HG03095 (cell line): Measurements from ENCODE around the gene FOXA3.
"Not testable (repeated sequence)": the region's sequence is repeated elsewhere in the genome, so short reads cannot be mapped to it uniquely, and the experiment has no call there.

ENCODE experiments used
- ATAC-seq: cut with Tn5 transposase; IDR thresholded peaks from one replicate; pipeline ENCODE4 v1.9.1; 2021; ENCODE audit warnings: moderate library complexity; ENCODE audit not compliant: unreplicated experiment

Gene FOXA3

DNA sequence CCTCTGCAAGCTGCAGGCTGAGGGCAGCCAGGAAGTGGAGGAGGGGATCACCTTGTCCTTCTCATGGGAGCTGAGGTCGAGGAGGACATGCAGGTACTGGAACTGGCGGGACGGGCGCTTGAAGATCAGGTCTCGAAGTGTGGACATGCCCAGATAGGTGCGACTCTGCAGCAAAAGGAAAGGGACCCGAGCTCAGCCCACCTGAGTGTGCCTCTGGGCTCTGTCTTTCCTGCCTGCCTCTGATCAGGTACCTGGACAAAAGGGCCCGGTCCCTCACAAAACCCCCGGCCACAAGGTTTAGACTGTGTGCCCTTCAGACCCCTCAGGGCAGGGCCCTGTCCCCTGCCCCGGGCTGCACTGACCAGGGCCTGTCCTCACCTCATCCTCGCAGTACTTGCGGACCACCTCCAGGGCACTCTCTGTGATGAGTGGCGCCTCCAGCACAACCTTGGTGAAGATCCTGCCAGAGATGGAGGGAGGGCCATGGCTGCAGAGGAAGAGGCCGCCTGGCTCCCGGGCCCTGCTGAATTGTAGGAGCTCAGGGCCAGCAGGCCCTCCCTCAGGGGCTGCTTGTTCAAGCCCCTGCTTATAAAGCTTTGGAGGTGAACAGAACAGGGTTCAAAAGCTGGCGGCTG lies 36.5 kb upstream of the FOXA3 start:
- ATAC-seq: no peak

- no peak for ATAC-seq
Measured at GRCh38 chr19:45828523-45828922, 35.6 kb upstream of the FOXA3 start.

DNA sequence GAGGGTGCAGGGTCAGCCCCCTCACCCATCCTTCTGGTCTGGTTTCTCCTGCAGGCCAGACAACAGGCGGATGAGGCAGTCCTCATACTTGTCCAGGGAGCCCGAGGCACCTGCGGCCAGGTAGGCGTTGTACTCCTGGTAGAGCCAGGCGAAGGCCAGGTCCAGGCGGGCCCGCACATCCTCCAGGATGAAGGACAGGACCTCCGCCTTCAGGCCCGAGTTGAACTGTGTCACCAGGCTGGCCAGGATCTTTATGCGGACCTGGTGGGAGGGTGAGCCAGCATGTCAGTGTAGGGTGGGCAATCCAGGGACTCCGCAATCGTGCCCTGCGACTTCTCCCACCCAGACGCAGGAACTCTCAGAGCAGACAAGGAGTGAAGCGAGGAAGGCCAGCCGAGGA lies 35.2 kb upstream of the FOXA3 start:
- no peak for ATAC-seq

DNA sequence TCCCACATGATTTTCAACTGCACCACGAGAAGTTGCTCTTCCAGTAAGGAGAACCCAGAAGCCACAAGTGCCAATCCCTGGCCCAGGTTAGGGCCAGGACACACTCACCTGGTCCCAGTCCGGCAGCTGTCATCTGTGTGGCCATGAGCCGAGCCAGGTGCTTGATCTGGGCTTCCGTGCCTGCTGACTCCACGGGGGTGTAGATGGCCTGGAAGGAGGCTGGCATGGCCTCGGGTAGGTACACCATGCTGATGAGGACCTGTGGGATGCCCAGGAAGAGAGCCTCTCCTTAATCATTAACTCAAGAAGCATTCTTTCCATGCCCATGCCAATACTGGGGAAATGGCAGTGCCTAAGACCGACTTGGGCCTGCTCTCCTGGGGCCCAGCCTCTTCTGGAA lies 29.2 kb upstream of the FOXA3 start:
- no peak for ATAC-seq

DNA sequence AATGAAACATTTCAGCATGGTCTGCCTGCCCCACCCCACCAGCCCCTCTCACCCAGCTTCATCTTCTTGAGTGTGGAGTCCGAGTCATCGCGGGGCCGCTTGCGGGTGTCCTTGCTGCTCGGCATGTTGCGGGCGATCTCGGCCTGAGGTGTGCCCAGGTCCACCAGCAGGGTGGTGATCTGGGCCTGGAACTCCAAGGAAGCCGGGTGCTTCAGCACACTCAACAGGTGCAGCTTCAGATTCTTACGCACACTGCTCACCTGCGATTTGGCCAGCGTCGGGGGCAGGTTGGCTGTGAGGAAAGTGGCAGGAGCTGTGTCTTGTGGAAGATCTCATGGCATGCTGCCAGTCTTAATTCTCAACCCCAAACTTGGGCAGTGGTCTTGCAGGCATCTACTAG lies 21.9 kb upstream of the FOXA3 start:
- ATAC-seq: no peak

DNA sequence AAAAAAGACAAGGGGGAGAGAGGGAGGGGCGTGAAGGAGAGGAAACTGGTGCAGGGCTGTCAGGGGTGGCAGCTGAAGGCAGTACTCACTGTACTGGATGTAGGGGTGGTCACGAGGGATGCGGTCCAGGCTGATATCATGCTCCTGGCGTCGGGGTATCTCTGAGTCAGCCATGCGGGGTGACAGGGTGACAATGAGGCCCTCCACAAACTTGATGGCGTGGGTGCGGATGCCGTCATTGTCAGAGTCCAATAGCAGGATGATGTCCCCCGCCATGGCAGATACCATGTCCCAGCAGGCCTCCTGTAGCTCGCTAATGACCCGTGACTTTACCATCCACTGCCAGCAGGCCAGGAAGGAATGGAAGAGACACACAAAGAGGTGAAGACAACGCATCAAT lies 16.5 kb upstream of the FOXA3 start:
- ATAC-seq: no peak

DNA sequence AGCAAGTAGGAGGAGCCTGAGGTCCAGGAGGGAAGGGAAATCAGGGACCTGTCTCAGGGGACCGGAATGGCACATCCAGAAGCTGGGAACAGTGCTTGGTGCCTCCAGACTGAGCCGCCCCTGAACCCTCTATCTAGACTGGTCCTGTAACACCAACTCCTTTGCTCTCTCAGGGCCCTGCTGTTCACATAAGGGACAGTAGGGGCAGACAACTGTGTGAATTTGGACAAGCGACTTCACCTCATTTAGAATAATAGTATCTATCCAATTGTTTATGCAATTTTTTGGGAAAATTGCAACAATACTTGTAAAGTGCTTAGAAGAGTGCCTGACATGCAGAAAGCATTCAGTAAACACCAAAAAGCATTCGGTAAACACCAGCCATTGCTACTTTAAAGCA lies 15.2 kb upstream of the FOXA3 start:
- ATAC-seq: no peak

GRCh38 chr19:45852145-45852750 lies 11.9 kb upstream of the FOXA3 start:
- no peak for ATAC-seq

DNA sequence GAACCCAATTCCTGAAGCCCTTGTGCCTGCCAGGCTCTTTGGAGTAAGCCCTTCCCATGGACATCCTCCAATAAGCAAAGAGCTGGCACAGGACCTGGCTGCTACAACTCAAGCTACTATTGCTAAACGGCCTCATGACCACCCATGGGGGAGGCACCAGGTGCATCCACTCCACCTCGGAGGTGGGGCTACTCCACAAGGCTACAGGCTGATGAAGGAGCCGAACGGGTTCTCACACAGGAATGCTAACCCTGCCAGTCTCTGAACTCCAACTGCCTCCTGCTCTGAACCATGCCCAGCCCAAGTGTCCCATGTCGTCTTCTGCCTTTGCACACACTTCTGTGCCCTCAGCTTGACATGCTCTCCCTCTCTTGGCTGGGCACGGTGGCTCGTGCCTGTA lies 11.1 kb upstream of the FOXA3 start:
- no peak for ATAC-seq

DNA sequence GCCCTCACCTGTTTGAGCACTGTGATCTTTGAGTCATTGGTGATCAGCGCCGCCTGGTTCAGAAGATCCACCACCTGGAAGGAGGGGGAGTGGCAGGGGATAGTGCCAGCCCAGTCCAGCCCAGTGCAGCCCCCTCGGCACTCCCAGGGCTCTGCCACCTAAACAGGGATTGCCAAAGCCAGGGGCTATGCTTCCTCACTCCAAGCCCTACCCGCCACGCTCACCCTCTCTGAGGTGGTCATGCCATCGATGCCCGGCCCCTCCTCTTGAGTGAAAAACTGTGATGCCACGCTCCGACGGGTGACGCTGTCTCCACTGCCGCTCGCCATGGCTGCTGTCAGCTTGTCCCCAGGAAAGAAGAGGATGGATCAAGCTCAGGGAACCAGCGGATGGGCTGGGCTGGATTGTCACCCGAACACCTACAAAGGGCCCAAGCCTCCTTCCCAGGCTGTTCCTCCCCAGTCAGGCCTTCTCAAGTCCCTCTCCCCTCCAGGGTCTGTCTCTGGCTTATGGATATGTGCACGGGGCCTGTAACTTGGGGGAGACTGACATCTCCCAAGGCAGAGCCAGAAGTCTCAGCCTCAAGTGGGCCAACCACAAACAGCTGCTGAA lies 9.9 kb upstream of the FOXA3 start:
- no peak for ATAC-seq

- no peak for ATAC-seq
Measured at GRCh38 chr19:45860359-45861259, 3.5 kb upstream of the FOXA3 start.

- no peak for ATAC-seq
Measured at GRCh38 chr19:45862271-45862563, 1.9 kb upstream of the FOXA3 start.

- peak; percentile 85 for ATAC-seq
Measured at GRCh38 chr19:45862564-45863334, 1.4 kb upstream of the FOXA3 start, which contains the start of gene SYMPK. TSS of gene SYMPK (minus strand) at chr19:45863147. CDS start at chr19:45854495, 8,652 bp downstream.

DNA sequence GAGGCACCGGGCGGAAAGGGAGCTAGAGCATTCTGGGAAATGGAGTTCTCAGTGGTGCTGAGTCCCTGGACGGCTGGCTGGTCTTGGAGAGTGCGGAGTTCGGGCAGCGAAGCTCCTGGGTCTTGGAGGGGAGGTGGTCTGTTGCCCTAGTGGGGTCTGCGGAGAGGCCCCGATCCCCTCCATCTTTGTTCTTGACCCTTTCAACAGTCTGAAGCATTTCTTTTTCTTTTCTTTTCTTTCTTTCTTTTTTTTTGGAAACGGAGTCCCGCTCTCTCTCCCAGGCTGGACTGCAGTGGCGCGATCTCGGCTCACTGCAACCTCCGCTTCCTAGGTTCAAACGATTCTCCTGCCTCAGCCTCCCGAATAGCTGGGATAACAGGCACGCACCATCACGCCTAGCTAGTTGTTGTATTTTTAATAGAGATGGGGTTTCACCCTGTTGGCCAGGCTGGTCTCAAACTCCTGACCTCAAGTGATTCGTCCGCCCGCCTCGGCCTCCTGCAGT lies 739 bp upstream of the FOXA3 start:
- no peak for ATAC-seq

- ATAC-seq: no peak
Measured at GRCh38 chr19:45864629-45865082, 530 bp downstream of the FOXA3 start.

GRCh38 chr19:45865269-45865948 lies 1.3 kb downstream of the FOXA3 start:
- no peak for ATAC-seq

DNA sequence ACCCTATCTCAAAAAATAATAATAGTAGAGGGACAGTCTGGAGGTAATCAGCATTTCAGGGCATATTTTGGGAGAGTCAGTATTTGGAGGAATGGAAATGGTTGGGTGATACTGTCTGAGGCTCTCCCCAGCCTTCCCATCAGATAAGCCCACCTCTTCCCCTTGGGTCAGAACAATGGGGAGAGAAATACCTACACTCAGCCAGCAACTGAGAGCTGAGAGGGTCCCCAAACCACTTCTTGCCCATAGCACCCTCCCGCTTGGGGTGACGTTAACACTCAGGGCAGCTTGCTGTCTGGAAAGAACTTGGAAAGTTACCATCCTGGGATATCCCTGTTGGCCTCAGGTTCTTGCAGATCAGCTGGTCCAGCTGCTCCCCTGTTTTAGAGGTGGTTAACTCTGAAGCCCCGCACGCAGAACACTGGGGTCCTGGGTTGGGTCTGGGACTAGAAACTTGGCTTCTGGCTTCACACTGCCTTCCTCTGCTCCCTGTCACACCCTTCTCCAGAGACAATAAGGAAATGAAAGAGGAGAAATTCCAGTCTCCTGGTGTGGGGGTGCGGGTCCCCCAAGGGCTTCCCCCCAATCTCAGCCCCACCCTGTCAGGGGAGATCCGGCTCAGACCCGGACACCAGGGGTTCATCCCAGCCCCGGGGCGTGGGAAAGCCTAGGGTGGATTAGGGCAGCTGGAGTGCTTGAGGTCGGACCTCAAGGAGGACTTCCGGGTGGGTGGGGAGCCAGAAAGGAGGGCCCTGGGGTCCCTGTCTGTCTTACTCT lies 2.5 kb downstream of the FOXA3 start:
- no peak for ATAC-seq

- not testable (repeated sequence) for ATAC-seq
Measured at GRCh38 chr19:45867241-45867640, 3.1 kb downstream of the FOXA3 start.

DNA sequence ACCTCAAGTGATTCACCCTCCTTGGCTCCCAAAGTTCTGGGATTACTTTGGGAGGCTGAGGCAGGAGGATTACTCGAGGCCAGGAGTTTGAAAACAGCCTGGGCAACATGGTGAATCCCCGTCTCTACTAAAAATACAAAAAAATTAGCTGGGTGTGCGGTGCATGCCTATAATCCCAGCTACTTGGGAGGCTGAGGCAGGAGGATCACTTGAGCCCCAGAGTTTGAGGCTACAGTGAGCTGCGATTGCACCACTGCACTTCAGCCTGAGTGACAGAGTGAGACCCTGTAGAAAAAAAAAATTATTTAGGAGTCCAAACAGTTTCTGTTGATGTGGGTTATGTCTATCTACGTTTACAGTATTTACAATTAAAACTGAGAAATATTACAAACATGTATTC lies 6.7 kb downstream of the FOXA3 start:
- ATAC-seq: no peak
